ENCODE data around the gene SCAMP2. TPM values are rescaled to one million over a fixed set of nuclear protein-coding genes. Genes with fewer than 3 reads are reported as not detected.
A peak's percentile ranks its signal among the peaks of the same experiment; 100 is the strongest.

The SCAMP2 gene
- total and polyA plus RNA-seq, 2 of the 13 experiments (the other 11 are each of a cell fraction or from before 2014, with no cell fraction given): 34.8 to 121 TPM

- TF ChIP-seq ZXDC (CRISPR knock-in tag; IDR thresholded peaks at IDR 0.05) (no peak), ZNF547 (CRISPR knock-in tag; IDR thresholded peaks at IDR 0.05) (no peak), ZBTB2 (CRISPR knock-in tag; IDR thresholded peaks at IDR 0.05; ENCODE audit: low read depth) (no peak), ARNTL (CRISPR knock-in tag; IDR thresholded peaks at IDR 0.05) (peak; percentile 81), ZBTB1 (CRISPR knock-in tag; IDR thresholded peaks at IDR 0.05; ENCODE audit: borderline replicate concordance) (no peak), ZNF441 (CRISPR knock-in tag; IDR thresholded peaks at IDR 0.05; ENCODE audit: borderline replicate concordance) (peak; percentile 21; the same call in 1 of the 2 replicates), PBX3 (CRISPR knock-in tag; IDR thresholded peaks at IDR 0.05; ENCODE audit: borderline replicate concordance) (0 out of 2 replicates have a peak, but pooled peaks have one; percentile 14), ARNT2 (CRISPR knock-in tag; IDR thresholded peaks at IDR 0.05; ENCODE audit: low read depth) (0 out of 2 replicates have a peak, but pooled peaks have one; percentile 40), BRF2 (CRISPR knock-in tag; IDR thresholded peaks at IDR 0.05) (no peak), GPN1 (CRISPR knock-in tag; IDR thresholded peaks at IDR 0.05; ENCODE audit: borderline replicate concordance) (no peak), ZKSCAN5 (CRISPR knock-in tag; IDR thresholded peaks at IDR 0.05) (peak; percentile 64; the same call in 1 of the 2 replicates), ZEB1 (IDR thresholded peaks at IDR 0.05; ENCODE audit: insufficient replicate concordance, low read depth) (no peak), MEIS2 (CRISPR knock-in tag; IDR thresholded peaks at IDR 0.05) (0 out of 2 replicates have a peak, but pooled peaks have one; percentile 3), SMAD3 (CRISPR knock-in tag; IDR thresholded peaks at IDR 0.05) (no peak), KDM4B (CRISPR knock-in tag; IDR thresholded peaks at IDR 0.05) (peak; percentile 2; the same call in 1 of the 2 replicates), ZNF343 (CRISPR knock-in tag; IDR thresholded peaks at IDR 0.05) (no peak), ZNF274 (CRISPR knock-in tag; IDR thresholded peaks at IDR 0.05) (no peak; the same call in 1 of the 2 replicates), ATF1 (CRISPR knock-in tag; IDR thresholded peaks at IDR 0.05) (no peak; the same call in 1 of the 2 replicates), GATAD2A (CRISPR knock-in tag; IDR thresholded peaks at IDR 0.05) (no peak; the same call in 1 of the 2 replicates), SRY (CRISPR knock-in tag; IDR thresholded peaks at IDR 0.05) (no peak)
- TF ChIP-seq, protein P1, sequence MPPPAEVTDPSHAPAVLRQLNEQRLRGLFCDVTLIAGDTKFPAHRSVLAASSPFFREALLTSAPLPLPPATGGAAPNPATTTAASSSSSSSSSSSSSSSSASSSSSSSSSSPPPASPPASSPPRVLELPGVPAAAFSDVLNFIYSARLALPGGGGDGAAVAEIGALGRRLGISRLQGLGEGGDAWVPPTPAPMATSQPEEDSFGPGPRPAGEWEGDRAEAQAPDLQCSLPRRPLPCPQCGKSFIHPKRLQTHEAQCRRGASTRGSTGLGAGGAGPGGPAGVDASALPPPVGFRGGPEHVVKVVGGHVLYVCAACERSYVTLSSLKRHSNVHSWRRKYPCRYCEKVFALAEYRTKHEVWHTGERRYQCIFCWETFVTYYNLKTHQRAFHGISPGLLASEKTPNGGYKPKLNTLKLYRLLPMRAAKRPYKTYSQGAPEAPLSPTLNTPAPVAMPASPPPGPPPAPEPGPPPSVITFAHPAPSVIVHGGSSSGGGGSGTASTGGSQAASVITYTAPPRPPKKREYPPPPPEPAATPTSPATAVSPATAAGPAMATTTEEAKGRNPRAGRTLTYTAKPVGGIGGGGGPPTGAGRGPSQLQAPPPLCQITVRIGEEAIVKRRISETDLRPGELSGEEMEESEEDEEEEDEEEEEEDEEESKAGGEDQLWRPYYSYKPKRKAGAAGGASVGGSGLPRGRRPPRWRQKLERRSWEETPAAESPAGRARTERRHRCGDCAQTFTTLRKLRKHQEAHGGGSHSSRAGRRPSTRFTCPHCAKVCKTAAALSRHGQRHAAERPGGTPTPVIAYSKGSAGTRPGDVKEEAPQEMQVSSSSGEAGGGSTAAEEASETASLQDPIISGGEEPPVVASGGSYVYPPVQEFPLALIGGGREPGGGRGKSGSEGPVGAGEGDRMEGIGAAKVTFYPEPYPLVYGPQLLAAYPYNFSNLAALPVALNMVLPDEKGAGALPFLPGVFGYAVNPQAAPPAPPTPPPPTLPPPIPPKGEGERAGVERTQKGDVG (CRISPR knock-in tag; IDR thresholded peaks at IDR 0.05; ENCODE audit: borderline replicate concordance): no peak
These were observed 16.3 kb upstream of the SCAMP2 start (continued) for GRCh38 chr15:74889390-74889882.

All from HepG2 (cell line).